GM21367 (cell line): ENCODE data around the gene SLC22A5.
"Not testable (repeated sequence)": the region's sequence is repeated elsewhere in the genome, so short reads cannot be mapped to it uniquely, and the experiment has no call there.

ENCODE experiments used
- ATAC-seq: cut with Tn5 transposase; IDR thresholded peaks from one replicate; pipeline ENCODE4 v1.9.1; 2021; ENCODE audit not compliant: unreplicated experiment

SLC22A5 gene

DNA sequence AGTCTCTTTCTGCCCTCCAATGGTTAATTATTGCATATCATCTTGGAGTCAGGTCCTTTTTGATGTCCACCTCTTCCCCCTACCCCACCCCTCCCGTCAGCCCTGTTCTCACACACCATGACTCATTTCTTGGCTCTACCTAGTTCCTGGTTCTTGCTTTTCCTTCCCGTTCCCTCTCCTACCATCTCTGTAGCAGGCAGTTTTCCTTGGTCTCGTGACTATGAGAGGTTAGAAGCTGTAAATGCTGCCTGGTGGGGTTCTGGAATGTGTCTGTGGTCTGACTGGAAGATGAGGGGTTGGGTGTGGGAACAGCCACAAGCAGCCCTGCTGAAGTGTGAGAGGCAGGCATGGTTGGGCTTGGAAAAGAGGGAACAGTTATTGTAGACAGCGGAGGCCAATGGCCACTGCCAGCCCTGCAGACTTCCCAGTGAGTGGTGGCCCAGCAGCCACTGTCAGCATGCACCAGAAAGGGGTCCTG is 18.2 kb downstream of the SLC22A5 start:
- ATAC-seq: no peak

DNA sequence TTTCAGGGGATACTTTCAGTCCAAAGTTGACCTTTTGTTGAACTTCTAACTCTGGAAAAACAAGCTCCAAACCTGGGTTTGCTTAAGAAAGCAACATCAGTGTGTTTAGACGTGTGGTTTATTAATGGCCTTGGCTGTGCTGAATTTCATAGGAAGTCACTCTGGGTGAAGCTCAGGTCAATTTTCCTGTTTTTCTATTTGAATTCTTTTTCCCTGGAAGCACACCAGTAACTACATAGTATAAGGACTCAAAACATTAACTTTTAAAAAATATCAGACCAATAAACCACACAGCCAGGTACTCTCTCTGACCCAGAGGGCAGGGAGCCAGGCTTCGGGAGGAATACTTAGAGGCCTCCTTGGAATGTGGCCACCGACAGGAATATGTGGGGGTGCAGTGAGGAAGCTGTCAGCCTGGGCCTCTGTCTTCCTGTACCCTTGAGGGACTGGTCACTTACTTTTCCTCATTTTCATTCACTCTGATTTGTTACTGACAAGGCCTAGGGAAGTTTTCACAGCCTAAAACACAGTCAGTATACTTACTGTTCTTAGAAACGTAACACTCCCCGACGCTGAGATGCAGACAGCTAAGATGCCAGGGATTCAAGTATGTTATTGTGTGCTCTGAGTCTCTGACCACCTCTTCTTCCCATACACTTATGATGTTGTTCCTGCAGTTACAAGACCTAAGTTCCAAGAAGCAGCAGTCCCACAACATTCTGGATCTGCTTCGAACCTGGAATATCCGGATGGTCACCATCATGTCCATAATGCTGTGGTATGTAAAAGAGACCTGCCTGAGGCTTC is 18.9 kb downstream of the SLC22A5 start:
- ATAC-seq: no peak

GRCh38 chr5:132389051-132389331 is 19.5 kb downstream of the SLC22A5 start:
- ATAC-seq: no peak

DNA sequence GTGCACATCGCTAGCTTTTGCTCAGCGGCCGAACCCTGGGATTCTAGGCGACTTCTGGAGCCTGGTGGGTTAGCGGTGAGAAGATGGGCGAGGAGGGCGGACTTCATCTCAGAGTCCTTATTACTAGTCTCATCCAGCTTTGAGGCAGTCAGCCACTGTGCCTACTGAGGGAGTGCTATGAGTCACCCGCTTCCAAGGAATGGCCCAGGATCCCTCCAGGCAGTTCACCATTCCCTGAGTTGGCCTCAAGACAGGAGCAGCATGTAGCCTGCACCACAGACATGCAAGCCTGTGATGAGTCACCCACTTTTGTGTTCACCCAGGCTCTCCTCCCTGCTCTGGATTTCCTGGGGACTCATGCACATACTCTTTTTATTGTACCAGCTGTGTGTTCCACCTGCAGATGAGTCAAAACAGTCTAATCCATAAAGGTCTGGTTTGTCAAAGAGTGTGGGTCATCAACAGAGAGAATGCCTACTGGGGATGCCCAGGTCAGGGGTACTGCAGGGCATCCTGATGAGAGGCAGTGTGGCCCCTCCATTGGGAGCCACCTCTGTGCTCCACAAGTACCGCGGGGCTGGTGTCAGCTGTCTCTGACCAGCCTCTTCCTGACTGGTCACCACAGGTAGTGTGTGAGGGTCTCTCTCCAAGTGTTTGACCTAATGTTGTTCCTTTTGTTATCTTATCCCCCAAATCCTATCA is 20.2 kb downstream of the SLC22A5 start:
- no peak for ATAC-seq

GRCh38 chr5:132391247-132391646 is 21.7 kb downstream of the SLC22A5 start:
- ATAC-seq: no peak

- no peak for ATAC-seq
These were observed 22.4 kb downstream of the SLC22A5 start for GRCh38 chr5:132391870-132392269.

DNA sequence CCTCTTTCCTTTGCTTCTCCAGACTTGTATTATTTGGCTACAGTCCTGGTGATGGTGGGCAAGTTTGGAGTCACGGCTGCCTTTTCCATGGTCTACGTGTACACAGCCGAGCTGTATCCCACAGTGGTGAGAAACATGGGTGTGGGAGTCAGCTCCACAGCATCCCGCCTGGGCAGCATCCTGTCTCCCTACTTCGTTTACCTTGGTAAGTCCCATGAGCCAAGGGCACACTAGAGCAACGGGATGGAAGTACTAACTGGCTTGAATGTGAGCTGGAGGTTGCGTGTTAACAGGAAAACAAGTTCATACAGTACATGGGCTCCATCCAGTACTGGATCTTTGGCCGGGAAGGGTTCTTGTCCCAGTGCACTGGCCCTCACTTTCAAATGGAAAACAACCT is 22.9 kb downstream of the SLC22A5 start:
- ATAC-seq: no peak

GRCh38 chr5:132392978-132393825 is 23.7 kb downstream of the SLC22A5 start:
- ATAC-seq: no peak

DNA sequence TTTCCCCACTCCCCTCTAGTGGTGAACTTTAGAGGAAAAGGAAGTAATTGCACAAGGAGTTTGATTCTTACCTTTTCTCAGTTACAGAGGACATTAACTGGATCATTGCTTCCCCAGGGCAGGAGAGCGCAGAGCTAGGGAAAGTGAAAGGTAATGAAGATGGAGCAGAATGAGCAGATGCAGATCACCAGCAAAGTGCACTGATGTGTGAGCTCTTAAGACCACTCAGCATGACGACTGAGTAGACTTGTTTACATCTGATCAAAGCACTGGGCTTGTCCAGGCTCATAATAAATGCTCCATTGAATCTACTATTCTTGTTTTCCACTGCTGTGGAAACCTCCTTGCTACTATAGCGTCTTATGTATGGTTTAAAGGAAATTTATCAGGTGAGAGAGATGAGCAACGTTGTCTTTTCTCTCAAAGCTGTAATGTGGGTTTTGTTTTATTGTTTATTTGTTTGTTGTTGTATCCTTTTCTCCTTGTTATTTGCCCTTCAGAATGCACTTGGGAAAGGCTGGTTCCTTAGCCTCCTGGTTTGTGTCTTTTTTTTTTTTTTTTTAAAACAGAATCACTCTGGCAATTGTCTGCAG is 25.3 kb downstream of the SLC22A5 start:
- ATAC-seq: peak; percentile 55

GRCh38 chr5:132396589-132397031 is 27.1 kb downstream of the SLC22A5 start:
- no peak for ATAC-seq

DNA sequence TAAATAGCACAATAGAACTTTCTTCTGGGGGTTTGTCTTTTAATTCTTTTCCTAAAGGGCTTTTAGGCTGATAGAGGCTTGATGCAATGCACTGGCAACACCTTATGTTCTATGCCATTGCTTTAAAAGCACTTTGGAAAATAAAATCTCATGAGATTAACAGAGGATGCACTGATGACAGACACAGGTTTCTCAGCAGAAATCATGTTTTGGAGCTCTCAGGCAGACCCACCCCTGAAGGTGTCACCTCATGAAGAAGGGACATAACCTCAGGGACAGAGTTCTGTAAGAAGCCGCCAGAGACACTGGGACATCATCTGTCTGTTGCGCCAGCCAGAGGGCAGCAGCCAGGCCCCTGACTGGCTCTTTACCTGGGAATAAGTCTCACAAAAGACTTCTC is 27.7 kb downstream of the SLC22A5 start:
- ATAC-seq: no peak

DNA sequence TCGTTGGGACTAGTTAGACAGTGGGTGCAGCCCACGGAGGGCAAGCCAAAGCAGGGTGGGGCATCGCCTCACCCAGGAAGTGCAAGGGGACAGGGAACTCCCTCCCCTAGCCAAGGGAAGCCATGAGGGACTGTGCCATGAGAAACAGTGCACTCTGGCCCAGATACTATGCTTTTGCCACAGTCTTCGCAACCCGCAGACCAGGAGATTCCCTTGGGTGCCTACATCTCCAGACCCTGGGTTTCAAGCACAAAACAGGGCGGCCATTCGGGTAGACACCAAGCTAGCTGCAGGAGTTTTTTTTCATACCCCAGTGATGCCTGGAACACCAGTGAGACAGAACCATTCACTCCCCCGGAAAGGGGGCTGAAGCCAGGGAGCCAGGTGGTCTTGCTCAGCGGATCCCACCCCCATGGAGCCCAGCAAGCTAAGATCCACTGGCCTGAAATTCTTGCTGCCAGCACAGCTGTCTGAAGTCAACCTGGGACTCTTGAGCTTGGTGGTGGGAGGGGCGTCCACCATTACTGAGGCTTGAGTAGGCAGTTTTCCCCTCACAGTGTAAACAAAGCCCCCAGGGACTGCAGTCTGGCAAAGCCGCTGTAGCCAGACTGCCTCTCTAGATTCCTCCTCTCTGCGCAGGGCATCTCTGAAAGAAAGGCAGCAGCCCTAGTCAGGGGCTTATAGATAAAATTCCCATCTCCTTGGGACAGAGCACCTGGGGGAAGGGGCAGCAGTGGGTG is 28.6 kb downstream of the SLC22A5 start:
- not testable (repeated sequence) for ATAC-seq

DNA sequence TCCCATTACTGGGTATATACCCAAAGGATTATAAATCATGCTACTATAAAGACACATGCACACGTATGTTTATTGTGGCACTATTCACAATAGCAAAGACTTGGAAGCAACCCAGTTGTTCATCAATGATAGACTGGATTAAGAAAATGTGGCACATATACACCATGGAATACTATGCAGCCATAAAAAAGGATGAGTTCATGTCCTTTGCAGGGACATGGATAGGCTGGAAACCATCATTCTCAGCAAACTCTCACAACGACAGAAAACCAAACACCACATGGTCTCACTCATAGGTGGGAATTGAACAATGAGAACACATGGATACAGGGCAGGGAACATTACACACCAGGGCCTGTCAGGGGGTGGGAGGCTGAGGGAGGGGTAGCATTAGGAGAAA is 34.5 kb downstream of the SLC22A5 start:
- not testable (repeated sequence) for ATAC-seq

- no peak for ATAC-seq
These were observed 36.1 kb downstream of the SLC22A5 start for GRCh38 chr5:132405646-132406045.

- no peak for ATAC-seq
These were observed 36.8 kb downstream of the SLC22A5 start for GRCh38 chr5:132406144-132406783.

- ATAC-seq: no peak
These were observed 38.5 kb downstream of the SLC22A5 start for GRCh38 chr5:132407970-132408369.

DNA sequence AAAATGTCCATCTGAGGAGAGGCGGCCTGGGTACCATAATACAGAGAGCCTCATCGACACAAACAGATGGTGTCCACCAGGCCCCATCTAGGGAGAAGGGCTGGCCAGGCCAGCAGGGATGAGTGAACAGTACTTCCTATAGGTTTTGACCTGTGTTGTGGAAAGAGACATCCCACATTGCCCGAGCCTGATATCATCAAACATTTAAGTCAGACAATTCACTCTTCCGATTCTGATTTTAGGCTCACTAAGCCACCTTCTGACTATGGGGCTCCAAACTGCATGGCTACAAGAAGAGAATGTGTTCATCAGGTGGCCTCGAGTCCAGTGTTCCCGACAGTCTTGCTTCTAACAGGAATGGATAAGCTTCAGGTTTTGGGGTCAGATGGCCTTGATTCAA is 38.9 kb downstream of the SLC22A5 start:
- ATAC-seq: no peak

DNA sequence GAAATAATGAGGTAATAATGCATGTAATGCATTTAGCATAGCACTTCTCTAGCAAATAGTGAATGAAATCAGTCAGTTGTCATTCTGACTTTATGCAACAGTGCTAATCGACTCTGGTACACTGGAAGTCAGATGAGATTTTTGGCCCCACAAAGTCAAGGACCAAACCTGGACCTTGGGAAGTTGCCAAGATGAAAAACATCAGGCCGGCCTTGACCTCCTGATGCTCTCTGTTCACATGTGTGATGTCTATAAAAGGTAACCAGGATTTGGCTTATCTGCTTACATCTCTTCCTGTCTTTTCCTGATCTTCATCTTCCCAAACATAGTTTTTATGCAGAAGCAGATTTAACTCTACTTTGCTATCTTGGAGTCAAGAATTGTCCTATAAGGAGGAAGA is 39.5 kb downstream of the SLC22A5 start:
- no peak for ATAC-seq

GRCh38 chr5:132410451-132411303 is 41.2 kb downstream of the SLC22A5 start:
- ATAC-seq: peak; percentile 50
